Glutamatergic neuron (in vitro differentiated cells): ENCODE data around the gene ZNF687. TPM values are rescaled to one million over a fixed set of nuclear protein-coding genes. Genes with fewer than 3 reads are reported as not detected.

Experiments
- DNase-seq: peaks from one replicate; pipeline ENCODE4 v3.0.0; 2022
- H3K27ac Mint-ChIP-seq: one replicate; pipeline ENCODE4 v1.8.0; 2020; ENCODE audit warnings: mild to moderate bottlenecking, mixed read lengths, inconsistent platforms; ENCODE audit not compliant: unreplicated experiment
- H3K27me3 Mint-ChIP-seq: one replicate; pipeline ENCODE4 v1.8.0; 2020; ENCODE audit warnings: mild to moderate bottlenecking, moderate library complexity, mixed read lengths, inconsistent platforms; ENCODE audit not compliant: unreplicated experiment
- H3K36me3 Mint-ChIP-seq: one replicate; pipeline ENCODE4 v1.8.0; 2020; ENCODE audit warnings: mild to moderate bottlenecking, mixed read lengths, inconsistent platforms; ENCODE audit not compliant: unreplicated experiment
- H3K4me1 Mint-ChIP-seq: one replicate; pipeline ENCODE4 v1.8.0; 2020; ENCODE audit warnings: mild to moderate bottlenecking, low read depth, mixed read lengths, inconsistent platforms; ENCODE audit not compliant: unreplicated experiment
- H3K4me3 Mint-ChIP-seq: one replicate; pipeline ENCODE4 v1.8.0; 2020; ENCODE audit warnings: mild to moderate bottlenecking, mixed read lengths, inconsistent platforms; ENCODE audit not compliant: unreplicated experiment
- H3K9me3 Mint-ChIP-seq: one replicate; pipeline ENCODE4 v1.8.0; 2020; ENCODE audit warnings: mild to moderate bottlenecking, moderate library complexity, mixed read lengths, inconsistent platforms; ENCODE audit not compliant: unreplicated experiment
- CTCF ChIP-seq: fragments of 200-600 bp; sonication (generic); IDR thresholded peaks from one replicate; pipeline ENCODE4 v1.5.0; 2021; ENCODE audit not compliant: partially characterized antibody, unreplicated experiment
- total RNA-seq: library from RNA; stranded (reverse); fragmentation: NEBNext Ultra II Directional; extraction: Animal tissue kit (Norgen Biotek cat#: 25700); gene quantifications from one replicate; pipeline ENCODE4 v1.2.1, GENCODE V29; 2021; ENCODE audit not compliant: unreplicated experiment

The ZNF687 gene
- total RNA-seq, 1 donor from 2014 or later: 34.4 TPM

DNA sequence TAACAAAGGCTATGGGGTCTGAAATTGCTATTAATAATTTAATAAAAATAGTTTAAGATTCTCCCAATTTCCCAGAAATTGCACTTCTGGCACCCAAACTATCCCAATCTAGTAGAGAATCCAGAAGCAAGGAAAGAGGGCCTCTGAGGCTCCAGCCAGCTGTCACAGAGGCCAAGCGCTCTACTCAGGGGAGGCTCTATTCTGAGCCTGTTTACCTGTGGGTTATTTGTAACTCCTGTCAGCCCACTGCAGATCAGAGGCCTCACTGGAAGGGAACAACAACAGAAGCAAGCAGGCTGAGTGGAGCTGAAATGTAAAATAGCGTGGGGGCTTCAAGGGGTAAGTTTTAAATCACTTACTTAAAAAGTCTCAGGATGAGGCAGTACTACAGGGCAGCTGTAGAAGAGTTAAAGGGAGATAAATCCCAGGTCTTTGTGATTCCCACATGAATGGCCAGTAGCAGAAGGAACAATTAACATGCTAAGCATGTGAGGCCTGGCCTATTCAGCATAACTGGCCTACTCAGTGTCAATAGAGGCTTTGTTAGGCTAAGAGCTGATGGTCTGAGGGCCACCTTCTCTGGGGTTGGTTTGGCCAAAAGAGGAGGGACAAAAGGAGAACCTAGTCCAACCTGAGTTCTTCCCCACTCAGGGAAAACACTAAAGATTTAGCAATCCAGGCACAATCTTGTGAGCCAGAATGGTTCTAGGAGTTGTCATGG is 12.8 kb downstream of the ZNF687 start:
- DNase-seq: no peak
- Mint-ChIP-seq H3K9me3 (no peaks in the 10 kb centered on the region), H3K36me3 (no peaks in the 10 kb centered on the region), H3K4me1 (peaks cover 3% of the 10 kb centered on the region), H3K27me3 (peaks cover 6% of the 10 kb centered on the region), H3K4me3 (no peak overlapping the region), H3K27ac (peak overlapping the region; percentile 40)
- no peak for TF ChIP-seq CTCF

GRCh38 chr1:151309811-151310323 is 27.8 kb downstream of the ZNF687 start:
- peaks cover 10% of the 10 kb centered on the region for H3K4me1 Mint-ChIP-seq
- no peaks in the 10 kb centered on the region for H3K9me3 Mint-ChIP-seq
- H3K4me3 Mint-ChIP-seq: no peak overlapping the region

DNA sequence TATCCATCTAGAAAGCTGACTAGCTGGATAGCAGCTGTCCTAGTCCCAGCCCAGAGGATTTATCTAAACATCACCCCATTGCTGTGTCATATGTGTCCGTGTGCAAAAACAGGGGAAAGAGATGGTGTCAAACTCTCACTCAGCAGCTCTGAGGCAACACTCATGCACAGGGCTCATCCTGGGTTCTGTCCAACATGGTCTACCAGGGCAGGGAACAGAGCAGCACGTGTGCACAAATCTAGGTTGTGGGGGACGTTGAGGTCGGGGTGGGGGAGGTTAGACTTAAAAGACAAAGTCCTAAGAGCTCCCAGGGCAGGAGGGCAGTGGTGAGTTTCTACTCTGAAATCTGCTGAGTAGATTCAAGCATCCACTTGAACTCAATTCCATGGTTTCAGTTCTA is 28.9 kb downstream of the ZNF687 start:
- peak overlapping the region; percentile 81 for H3K27ac Mint-ChIP-seq
- DNase-seq: no peak
- H3K27me3 Mint-ChIP-seq: peaks cover 1% of the 10 kb centered on the region
- H3K4me1 Mint-ChIP-seq: peaks cover 15% of the 10 kb centered on the region
- peaks cover 6% of the 10 kb centered on the region for H3K36me3 Mint-ChIP-seq
- H3K9me3 Mint-ChIP-seq: no peaks in the 10 kb centered on the region
- TF ChIP-seq CTCF: no peak
- no peak overlapping the region for H3K4me3 Mint-ChIP-seq

More at GRCh38 chr1:151309811-151310323, 27.8 kb downstream of the ZNF687 start:
- Mint-ChIP-seq H3K36me3 (peaks cover 6% of the 10 kb centered on the region), H3K27me3 (peaks cover 1% of the 10 kb centered on the region), H3K27ac (peak overlapping the region; percentile 72)
- TF ChIP-seq CTCF: no peak
- DNase-seq: no peak

DNA sequence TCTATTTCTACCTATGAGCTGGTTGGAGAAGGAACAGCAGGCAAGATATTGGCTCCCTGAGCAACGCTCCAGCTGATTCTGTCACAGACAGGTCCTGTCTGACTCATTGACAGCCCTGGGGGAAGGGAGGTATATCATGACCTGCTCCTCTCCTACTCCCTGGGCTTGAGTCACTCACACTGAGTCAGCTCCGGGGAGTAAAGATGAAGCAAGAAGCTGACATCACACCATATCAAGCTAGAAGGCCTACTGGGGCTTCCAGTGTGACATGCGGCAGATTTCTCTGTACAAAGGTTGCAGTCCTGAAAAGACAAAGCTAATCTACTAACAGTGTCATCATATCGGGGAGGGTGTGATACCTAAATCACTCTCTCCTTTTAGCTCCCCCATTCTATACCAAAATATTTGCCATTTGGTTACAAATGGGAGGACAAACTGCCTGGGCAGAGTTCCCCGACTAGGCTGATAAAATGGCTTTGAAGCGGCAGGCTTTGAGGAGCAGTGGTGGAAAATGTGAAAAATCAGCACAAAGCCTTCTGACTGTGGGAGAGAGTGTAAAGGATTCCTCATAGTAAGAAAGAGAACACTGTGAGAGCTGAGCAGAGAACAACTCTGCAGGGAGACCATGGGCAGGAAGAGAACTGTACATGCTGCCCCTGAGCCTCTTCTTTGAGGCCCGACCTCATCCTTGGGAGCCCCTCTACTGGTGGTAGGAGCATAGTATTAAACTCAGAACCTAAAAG is 29.7 kb downstream of the ZNF687 start:
- peak overlapping the region; percentile 81 for H3K27ac Mint-ChIP-seq

More for the DNA sequence above, 29.7 kb downstream of the ZNF687 start:
- H3K4me3 Mint-ChIP-seq: no peak overlapping the region
- H3K9me3 Mint-ChIP-seq: no peaks in the 10 kb centered on the region
- peaks cover 1% of the 10 kb centered on the region for H3K27me3 Mint-ChIP-seq
- no peak for TF ChIP-seq CTCF
- peaks cover 17% of the 10 kb centered on the region for H3K4me1 Mint-ChIP-seq
- H3K36me3 Mint-ChIP-seq: peaks cover 6% of the 10 kb centered on the region
- DNase-seq: no peak
